ENCODE measurements around the gene CMSS1.
A peak's percentile ranks its signal among the peaks of the same experiment; 100 is the strongest.

CMSS1 gene

DNA sequence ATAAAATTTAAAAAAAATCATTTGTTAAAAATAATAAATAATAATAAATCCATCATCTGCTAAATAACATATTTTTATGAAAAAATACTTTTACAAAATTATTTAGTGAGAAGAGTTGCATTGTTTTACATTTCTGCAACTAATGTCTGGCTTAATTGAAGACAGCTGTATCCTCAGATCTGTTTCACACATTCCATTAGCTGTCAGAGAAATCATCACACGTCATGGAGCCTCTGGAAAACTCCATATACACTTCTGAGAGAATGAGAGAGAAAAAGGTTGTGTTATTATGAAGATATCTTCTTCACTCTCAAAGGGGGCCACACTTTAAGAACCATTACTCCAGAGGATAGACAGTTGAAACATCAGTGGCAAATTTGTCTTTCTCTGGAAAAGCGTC lies 40.8 kb downstream of the CMSS1 start:
- TF ChIP-seq, protein P1, sequence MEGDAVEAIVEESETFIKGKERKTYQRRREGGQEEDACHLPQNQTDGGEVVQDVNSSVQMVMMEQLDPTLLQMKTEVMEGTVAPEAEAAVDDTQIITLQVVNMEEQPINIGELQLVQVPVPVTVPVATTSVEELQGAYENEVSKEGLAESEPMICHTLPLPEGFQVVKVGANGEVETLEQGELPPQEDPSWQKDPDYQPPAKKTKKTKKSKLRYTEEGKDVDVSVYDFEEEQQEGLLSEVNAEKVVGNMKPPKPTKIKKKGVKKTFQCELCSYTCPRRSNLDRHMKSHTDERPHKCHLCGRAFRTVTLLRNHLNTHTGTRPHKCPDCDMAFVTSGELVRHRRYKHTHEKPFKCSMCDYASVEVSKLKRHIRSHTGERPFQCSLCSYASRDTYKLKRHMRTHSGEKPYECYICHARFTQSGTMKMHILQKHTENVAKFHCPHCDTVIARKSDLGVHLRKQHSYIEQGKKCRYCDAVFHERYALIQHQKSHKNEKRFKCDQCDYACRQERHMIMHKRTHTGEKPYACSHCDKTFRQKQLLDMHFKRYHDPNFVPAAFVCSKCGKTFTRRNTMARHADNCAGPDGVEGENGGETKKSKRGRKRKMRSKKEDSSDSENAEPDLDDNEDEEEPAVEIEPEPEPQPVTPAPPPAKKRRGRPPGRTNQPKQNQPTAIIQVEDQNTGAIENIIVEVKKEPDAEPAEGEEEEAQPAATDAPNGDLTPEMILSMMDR (IDR thresholded peaks at IDR 0.05; ENCODE audit: low read depth, low read length) = no peak
- no peak for DNase-seq (ENCODE audit: extremely low read depth, low read depth)

GRCh38 chr3:99859825-99860224 lies 42.2 kb downstream of the CMSS1 start:
- TF ChIP-seq, protein P1 (IDR thresholded peaks at IDR 0.05; ENCODE audit: low read depth, low read length) = no peak
- peak; percentile 69 for DNase-seq (ENCODE audit: extremely low read depth, low read depth)

DNA sequence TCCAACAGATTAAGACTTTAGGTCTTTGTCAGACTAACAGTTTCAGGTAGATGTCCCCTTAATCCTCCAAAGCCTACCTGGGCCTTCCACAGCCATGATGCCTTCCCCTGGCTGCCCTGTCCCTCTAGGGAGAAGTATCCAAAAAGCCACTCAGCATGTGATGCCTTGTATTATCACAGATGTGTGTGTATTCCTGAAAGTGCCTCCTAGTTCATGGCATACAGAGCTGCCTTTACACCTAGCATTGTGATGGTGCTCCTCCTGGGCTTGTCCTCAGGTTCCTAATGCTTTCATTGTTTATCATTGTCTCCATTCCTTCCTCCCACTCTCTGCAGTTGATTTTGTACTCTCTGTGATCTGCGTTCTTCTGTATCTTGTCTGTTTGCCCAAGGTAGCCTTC lies 43.6 kb downstream of the CMSS1 start:
- no peak for DNase-seq (ENCODE audit: extremely low read depth, low read depth)
- TF ChIP-seq, protein P1 (IDR thresholded peaks at IDR 0.05; ENCODE audit: low read depth, low read length) = no peak

- TF ChIP-seq, protein P1 (IDR thresholded peaks at IDR 0.05; ENCODE audit: low read depth, low read length) = no peak
- no peak for DNase-seq (ENCODE audit: extremely low read depth, low read depth)
Measured at GRCh38 chr3:99862208-99862607, 44.5 kb downstream of the CMSS1 start.

DNA sequence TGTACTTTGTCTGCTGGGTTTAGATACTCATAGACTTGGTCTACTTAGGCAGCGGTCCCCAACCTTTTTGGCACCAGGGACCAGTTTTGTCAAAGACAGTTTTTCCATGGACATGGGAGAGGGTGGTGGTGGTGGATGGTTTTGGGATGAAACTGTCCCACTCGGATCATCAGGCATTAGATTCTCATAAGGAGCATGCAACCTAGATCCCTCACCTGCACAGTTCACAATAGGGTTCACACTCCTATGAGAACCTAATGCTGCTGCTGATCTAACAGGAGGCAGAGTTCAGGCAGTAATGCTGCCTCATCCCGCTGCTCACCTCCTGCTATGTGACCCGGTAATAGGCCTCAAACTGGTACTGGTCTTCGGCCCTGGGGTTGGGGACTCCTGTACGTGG lies 45.3 kb downstream of the CMSS1 start:
- TF ChIP-seq, protein P1 (IDR thresholded peaks at IDR 0.05; ENCODE audit: low read depth, low read length) = no peak

GRCh38 chr3:99863588-99863987 lies 45.9 kb downstream of the CMSS1 start:
- TF ChIP-seq, protein P1 (IDR thresholded peaks at IDR 0.05; ENCODE audit: low read depth, low read length) = no peak
- no peak for DNase-seq (ENCODE audit: extremely low read depth, low read depth)

More for the DNA sequence above, 45.3 kb downstream of the CMSS1 start:
- DNase-seq (ENCODE audit: extremely low read depth, low read depth) = no peak

GRCh38 chr3:99864289-99864688 lies 46.6 kb downstream of the CMSS1 start:
- DNase-seq (ENCODE audit: extremely low read depth, low read depth) = no peak
- TF ChIP-seq, protein P1 (IDR thresholded peaks at IDR 0.05; ENCODE audit: low read depth, low read length) = no peak

Measured in AG09319 (cell line).